Fibroblast of the conjunctiva (primary cell): Measurements from ENCODE around the gene GON4L.
"Not testable (repeated sequence)": the region's sequence is repeated elsewhere in the genome, so short reads cannot be mapped to it uniquely, and the experiment has no call there.

Experiments used
- DNase-seq: peaks from one replicate; pipeline ENCODE4 v3.0.0-alpha.2; 2010; ENCODE audit warnings: low read depth

GON4L gene

GRCh38 chr1:155877945-155878344 lies 20.9 kb upstream of the GON4L start:
- DNase-seq: no peak

GRCh38 chr1:155873860-155874259 lies 16.8 kb upstream of the GON4L start:
- no peak for DNase-seq

GRCh38 chr1:155872527-155872926 lies 15.5 kb upstream of the GON4L start:
- DNase-seq: no peak

GRCh38 chr1:155871390-155871789 lies 14.4 kb upstream of the GON4L start:
- no peak for DNase-seq

GRCh38 chr1:155867766-155868165 lies 10.8 kb upstream of the GON4L start:
- no peak for DNase-seq

- no peak for DNase-seq
Measured at GRCh38 chr1:155864393-155864792, 7.4 kb upstream of the GON4L start.

GRCh38 chr1:155861896-155862295 lies 4.9 kb upstream of the GON4L start:
- no peak for DNase-seq

- DNase-seq: no peak
Measured at GRCh38 chr1:155860970-155861510, 4.0 kb upstream of the GON4L start.

- peak; percentile 77 for DNase-seq
Measured at GRCh38 chr1:155859881-155860871, 3.2 kb upstream of the GON4L start.

- DNase-seq: peak; percentile 92
Measured at GRCh38 chr1:155859234-155859829, 2.3 kb upstream of the GON4L start, which contains the start of gene SYT11. TSS of gene SYT11 (plus strand) at chr1:155859567. CDS start at chr1:155859762, 195 bp downstream.

- DNase-seq: peak; percentile 21
Measured at GRCh38 chr1:155858800-155859233, 1.8 kb upstream of the GON4L start.

GRCh38 chr1:155856257-155856974 lies 598 bp downstream of the GON4L start:
- no peak for DNase-seq

GRCh38 chr1:155850345-155850744 lies 6.7 kb downstream of the GON4L start:
- no peak for DNase-seq

GRCh38 chr1:155847823-155848529 lies 9.0 kb downstream of the GON4L start:
- no peak for DNase-seq

- no peak for DNase-seq
Measured at GRCh38 chr1:155844860-155845421, 12.1 kb downstream of the GON4L start.

GRCh38 chr1:155840386-155840785 lies 16.6 kb downstream of the GON4L start:
- no peak for DNase-seq

GRCh38 chr1:155835548-155835947 lies 21.5 kb downstream of the GON4L start:
- no peak for DNase-seq

GRCh38 chr1:155834927-155835399 lies 22.1 kb downstream of the GON4L start:
- not testable (repeated sequence) for DNase-seq

GRCh38 chr1:155834296-155834926 lies 22.6 kb downstream of the GON4L start:
- peak; percentile 23 for DNase-seq

GRCh38 chr1:155833665-155834295 lies 23.2 kb downstream of the GON4L start:
- DNase-seq: no peak
